Measurements from ENCODE around the gene AGAP1. TPM values are rescaled to one million over a fixed set of nuclear protein-coding genes. Genes with fewer than 3 reads are reported as not detected.

The AGAP1 gene
- total RNA-seq, 4 donors from 2014 or later, result 33.7 to 55.2 (median 37.5) TPM

DNA sequence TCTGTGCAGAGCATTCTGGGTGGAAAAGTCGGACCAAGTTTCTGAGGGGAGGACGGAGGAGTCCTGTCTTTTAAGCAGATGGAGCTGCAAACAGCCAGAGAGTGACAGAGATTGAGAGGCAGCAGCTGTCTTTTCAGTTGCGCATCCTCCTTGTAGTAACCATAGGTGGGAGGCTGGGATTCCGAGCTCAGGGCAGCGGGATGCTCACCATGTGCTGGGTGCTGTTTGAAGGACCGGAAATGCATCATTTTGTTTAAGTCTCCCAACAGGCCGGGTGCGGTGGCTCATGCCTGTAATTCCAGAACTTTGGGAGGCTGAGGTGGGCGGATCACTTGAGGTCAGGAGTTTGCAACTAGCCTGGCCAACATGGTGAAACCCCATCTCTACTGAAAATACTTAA, 93.4 kb downstream of the AGAP1 start:
- TF ChIP-seq, protein P1, sequence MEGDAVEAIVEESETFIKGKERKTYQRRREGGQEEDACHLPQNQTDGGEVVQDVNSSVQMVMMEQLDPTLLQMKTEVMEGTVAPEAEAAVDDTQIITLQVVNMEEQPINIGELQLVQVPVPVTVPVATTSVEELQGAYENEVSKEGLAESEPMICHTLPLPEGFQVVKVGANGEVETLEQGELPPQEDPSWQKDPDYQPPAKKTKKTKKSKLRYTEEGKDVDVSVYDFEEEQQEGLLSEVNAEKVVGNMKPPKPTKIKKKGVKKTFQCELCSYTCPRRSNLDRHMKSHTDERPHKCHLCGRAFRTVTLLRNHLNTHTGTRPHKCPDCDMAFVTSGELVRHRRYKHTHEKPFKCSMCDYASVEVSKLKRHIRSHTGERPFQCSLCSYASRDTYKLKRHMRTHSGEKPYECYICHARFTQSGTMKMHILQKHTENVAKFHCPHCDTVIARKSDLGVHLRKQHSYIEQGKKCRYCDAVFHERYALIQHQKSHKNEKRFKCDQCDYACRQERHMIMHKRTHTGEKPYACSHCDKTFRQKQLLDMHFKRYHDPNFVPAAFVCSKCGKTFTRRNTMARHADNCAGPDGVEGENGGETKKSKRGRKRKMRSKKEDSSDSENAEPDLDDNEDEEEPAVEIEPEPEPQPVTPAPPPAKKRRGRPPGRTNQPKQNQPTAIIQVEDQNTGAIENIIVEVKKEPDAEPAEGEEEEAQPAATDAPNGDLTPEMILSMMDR (IDR thresholded peaks at IDR 0.05), result no peak
- no peak for TF ChIP-seq EP300 (IDR thresholded peaks at IDR 0.05)
- no peak overlapping the region for H3K27ac ChIP-seq
- H3K9me3 ChIP-seq, result no peaks in the 10 kb centered on the region
- no peaks in the 10 kb centered on the region for H3K36me3 ChIP-seq
- no peak overlapping the region for H3K4me3 ChIP-seq
- no peak for ATAC-seq
- no peaks in the 10 kb centered on the region for H3K27me3 ChIP-seq
- no peaks in the 10 kb centered on the region for H3K4me1 ChIP-seq
- 94% methylated on average over 7 of the region's 9 CpGs; no CpG with 5 or more reads in 1 of the 2 donors for WGBS, 2 donors (ENCODE audit: low coverage in 1 of 2)

DNA sequence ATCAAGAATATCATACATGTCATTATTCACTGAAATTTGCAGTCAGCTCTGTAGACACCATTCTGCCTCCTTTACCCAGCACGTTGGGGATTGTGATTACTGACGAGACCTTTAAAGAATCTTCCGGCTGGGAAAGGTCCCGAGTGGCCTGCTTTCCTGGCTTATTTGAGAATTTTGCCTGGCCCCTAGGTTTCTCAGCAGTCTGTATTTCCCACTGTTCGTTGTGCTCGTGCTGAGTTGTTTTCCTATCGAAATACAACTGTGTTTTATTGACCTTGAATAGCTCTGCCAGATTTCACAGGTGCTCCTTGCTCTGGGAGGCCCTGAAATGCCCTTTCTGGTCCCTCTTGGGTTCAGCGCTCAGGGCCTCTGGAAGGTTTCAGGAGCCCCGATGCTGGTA, 94.9 kb downstream of the AGAP1 start:
- no peaks in the 10 kb centered on the region for H3K27me3 ChIP-seq
- H3K9me3 ChIP-seq, result no peaks in the 10 kb centered on the region
- 52 to 58% methylated on average over 8 to 9 of the region's 9 CpGs for WGBS, 2 donors (ENCODE audit: low coverage in 1 of 2)
- no peaks in the 10 kb centered on the region for H3K4me1 ChIP-seq
- TF ChIP-seq POLR2AphosphoS5 (IDR thresholded peaks at IDR 0.05), result no peak
- TF ChIP-seq, protein P1 (IDR thresholded peaks at IDR 0.05), result no peak
- TF ChIP-seq POLR2A (IDR thresholded peaks at IDR 0.05), result no peak
- TF ChIP-seq EP300 (IDR thresholded peaks at IDR 0.05), result no peak
- H3K4me3 ChIP-seq, result no peak overlapping the region
- ATAC-seq, result no peak
- no peak overlapping the region for H3K27ac ChIP-seq
- no peaks in the 10 kb centered on the region for H3K36me3 ChIP-seq

DNA sequence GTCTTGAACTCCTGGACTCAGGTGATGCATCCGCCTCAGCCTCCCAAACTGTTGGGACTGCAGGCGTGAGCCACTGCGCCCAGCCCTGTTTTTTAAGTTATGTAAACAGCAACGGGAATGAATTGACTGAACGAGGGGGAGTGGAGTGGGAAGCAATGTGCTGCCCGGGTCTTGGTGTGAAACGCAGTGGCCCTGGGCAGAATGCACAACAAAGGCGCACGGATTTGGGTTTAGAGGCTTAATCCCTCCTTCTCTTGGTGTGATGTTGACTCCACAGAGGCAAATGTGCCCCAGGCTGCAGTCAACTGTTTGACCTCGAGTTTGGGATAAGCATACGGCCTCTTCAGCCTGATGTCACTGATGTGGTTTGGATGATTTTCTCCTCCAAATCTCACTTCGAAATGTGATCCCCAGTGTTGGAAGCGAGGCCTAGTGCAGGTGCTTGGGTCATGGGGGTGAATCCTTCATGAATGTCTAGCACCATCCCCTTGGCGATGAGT, 97.4 kb downstream of the AGAP1 start:
- no peak overlapping the region for H3K27ac ChIP-seq
- no peak for ATAC-seq
- H3K36me3 ChIP-seq, result no peaks in the 10 kb centered on the region
- no peaks in the 10 kb centered on the region for H3K9me3 ChIP-seq
- H3K4me1 ChIP-seq, result peaks cover 0 to 18% (median 0%) of the 10 kb centered on the region in 3 donors
- H3K27me3 ChIP-seq, result no peaks in the 10 kb centered on the region
- no peak for TF ChIP-seq POLR2A (IDR thresholded peaks at IDR 0.05)
- TF ChIP-seq EP300 (IDR thresholded peaks at IDR 0.05), result no peak
- TF ChIP-seq, protein P1 (IDR thresholded peaks at IDR 0.05), result no peak
- TF ChIP-seq POLR2AphosphoS5 (IDR thresholded peaks at IDR 0.05), result no peak
- no peak overlapping the region for H3K4me3 ChIP-seq
- WGBS, 2 donors (ENCODE audit: low coverage in 1 of 2), result 89 to 90% methylated on average over 2 to 9 of the region's 14 CpGs

DNA sequence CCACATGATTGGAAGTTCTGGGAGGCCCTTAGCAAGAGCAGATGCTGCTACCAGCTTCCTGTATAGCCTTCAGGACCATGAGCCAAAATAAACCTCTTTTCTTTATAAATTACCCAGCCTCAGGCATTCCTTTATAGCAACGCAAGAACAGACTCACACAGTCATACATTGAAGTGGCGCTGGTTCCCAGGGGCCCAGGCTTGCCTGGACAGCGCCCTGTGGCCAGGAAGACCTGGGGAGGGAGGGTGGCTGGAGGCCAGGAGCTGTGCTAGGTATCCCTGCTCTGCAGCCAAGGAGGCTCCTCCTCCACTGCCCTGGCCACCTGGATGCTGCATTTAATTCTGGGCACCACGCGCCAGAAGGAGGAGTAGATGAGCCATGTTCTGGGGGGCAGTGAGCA, 98.1 kb downstream of the AGAP1 start:
- 50 to 80% methylated on average over 1 to 2 of the region's 5 CpGs for WGBS, 2 donors (ENCODE audit: low coverage in 1 of 2)
- H3K36me3 ChIP-seq, result no peaks in the 10 kb centered on the region
- H3K4me1 ChIP-seq, result peaks cover 0 to 18% (median 0%) of the 10 kb centered on the region in 3 donors
- H3K9me3 ChIP-seq, result no peaks in the 10 kb centered on the region
- ATAC-seq, result no peak
- no peak for TF ChIP-seq EP300 (IDR thresholded peaks at IDR 0.05)
- TF ChIP-seq POLR2A (IDR thresholded peaks at IDR 0.05), result no peak
- no peak for TF ChIP-seq POLR2AphosphoS5 (IDR thresholded peaks at IDR 0.05)
- TF ChIP-seq, protein P1 (IDR thresholded peaks at IDR 0.05), result no peak
- H3K27me3 ChIP-seq, result no peaks in the 10 kb centered on the region
- no peak overlapping the region for H3K27ac ChIP-seq
- no peak overlapping the region for H3K4me3 ChIP-seq

DNA sequence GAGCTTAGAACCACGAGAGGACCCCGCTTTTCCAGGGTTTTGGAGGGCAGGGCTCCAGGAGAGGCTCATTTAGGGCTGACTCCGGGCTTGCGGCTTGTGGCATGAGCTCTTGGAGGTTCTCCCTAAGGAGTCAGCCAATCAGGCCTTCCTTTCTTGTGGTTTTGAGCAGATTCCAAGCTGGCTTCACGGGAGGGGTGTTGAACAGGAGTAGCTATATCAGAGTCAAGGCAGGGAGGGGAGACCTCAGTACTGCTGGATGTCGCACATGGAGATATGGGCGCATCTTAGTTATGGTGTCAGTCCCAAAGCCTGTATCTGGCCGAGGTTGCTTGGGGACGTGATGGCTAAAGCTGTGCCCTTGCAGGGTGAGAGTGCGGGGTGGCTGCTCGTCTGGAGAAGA, 98.6 kb downstream of the AGAP1 start:
- no peak for ATAC-seq
- H3K36me3 ChIP-seq, result no peaks in the 10 kb centered on the region
- no peak overlapping the region for H3K27ac ChIP-seq
- H3K9me3 ChIP-seq, result no peaks in the 10 kb centered on the region
- no peak overlapping the region for H3K4me3 ChIP-seq
- TF ChIP-seq POLR2AphosphoS5 (IDR thresholded peaks at IDR 0.05) (no peak), EP300 (IDR thresholded peaks at IDR 0.05) (no peak), POLR2A (IDR thresholded peaks at IDR 0.05) (no peak)
- TF ChIP-seq, protein P1 (IDR thresholded peaks at IDR 0.05), result no peak
- WGBS, 2 donors (ENCODE audit: low coverage in 1 of 2), result 90% methylated on average over 7 of the region's 11 CpGs; no CpG with 5 or more reads in 1 of the 2 donors
- H3K4me1 ChIP-seq, result peaks cover 0 to 18% (median 0%) of the 10 kb centered on the region in 3 donors
- no peaks in the 10 kb centered on the region for H3K27me3 ChIP-seq
